ENCODE results near the gene KRTAP4-3.
"Not testable (repeated sequence)": the region's sequence is repeated elsewhere in the genome, so short reads cannot be mapped to it uniquely, and the experiment has no call there.

KRTAP4-3 gene

GRCh38 chr17:41168121-41168520 is at the start of gene KRTAP4-3:
Gene KRTAP4-3, minus strand, starts transcription at chr17:41168221. Its CDS starts 49 bp downstream, at chr17:41168172.
- DNase-seq (ENCODE audit: low spot score): no peak

GRCh38 chr17:41215681-41216080 is 47.7 kb upstream of the KRTAP4-3 start:
- no peak for DNase-seq (ENCODE audit: low spot score)

GRCh38 chr17:41212524-41213169 is 44.6 kb upstream of the KRTAP4-3 start:
- DNase-seq (ENCODE audit: low spot score): no peak

GRCh38 chr17:41211845-41212466 is 43.9 kb upstream of the KRTAP4-3 start:
- DNase-seq (ENCODE audit: low spot score): no peak

- no peak for DNase-seq (ENCODE audit: low spot score)
Measured at GRCh38 chr17:41199421-41200078, 31.5 kb upstream of the KRTAP4-3 start.

GRCh38 chr17:41196068-41196467 is 28.0 kb upstream of the KRTAP4-3 start:
- DNase-seq (ENCODE audit: low spot score): no peak

GRCh38 chr17:41190328-41190727 is 22.3 kb upstream of the KRTAP4-3 start:
- no peak for DNase-seq (ENCODE audit: low spot score)

- DNase-seq (ENCODE audit: low spot score): not testable (repeated sequence)
Measured at GRCh38 chr17:41189837-41190318, 21.9 kb upstream of the KRTAP4-3 start, which contains the start of gene KRTAP9-1. Gene KRTAP9-1, plus strand, starts transcription at chr17:41189887. Its CDS starts 0 bp downstream, at chr17:41189887.

- DNase-seq (ENCODE audit: low spot score): no peak
Measured at GRCh38 chr17:41186872-41187271, 18.9 kb upstream of the KRTAP4-3 start.

- DNase-seq (ENCODE audit: low spot score): no peak
Measured at GRCh38 chr17:41185001-41185400, 17.0 kb upstream of the KRTAP4-3 start.

- DNase-seq (ENCODE audit: low spot score): no peak
Measured at GRCh38 chr17:41184480-41184961, 16.5 kb upstream of the KRTAP4-3 start, which contains the start of gene KRTAP4-1. Gene KRTAP4-1, minus strand, starts transcription at chr17:41184911. Its CDS starts 57 bp downstream, at chr17:41184854.

- DNase-seq (ENCODE audit: low spot score): no peak
Measured at GRCh38 chr17:41178843-41179616, 11.0 kb upstream of the KRTAP4-3 start.

GRCh38 chr17:41178341-41178740 is 10.3 kb upstream of the KRTAP4-3 start:
- no peak for DNase-seq (ENCODE audit: low spot score)

- DNase-seq (ENCODE audit: low spot score): no peak
Measured at GRCh38 chr17:41177727-41178271, 9.8 kb upstream of the KRTAP4-3 start, which contains the start of gene KRTAP4-2. Gene KRTAP4-2, minus strand, starts transcription at chr17:41178221. Its CDS starts 57 bp downstream, at chr17:41178164.

GRCh38 chr17:41176744-41177387 is 8.8 kb upstream of the KRTAP4-3 start:
- DNase-seq (ENCODE audit: low spot score): no peak

GRCh38 chr17:41171886-41172285 is 3.9 kb upstream of the KRTAP4-3 start:
- no peak for DNase-seq (ENCODE audit: low spot score)

GRCh38 chr17:41167561-41167960 is 460 bp downstream of the KRTAP4-3 start:
- DNase-seq (ENCODE audit: low spot score): no peak

- DNase-seq (ENCODE audit: low spot score): no peak
Measured at GRCh38 chr17:41163828-41164227, 4.2 kb downstream of the KRTAP4-3 start.

- no peak for DNase-seq (ENCODE audit: low spot score)
Measured at GRCh38 chr17:41160648-41161047, 7.4 kb downstream of the KRTAP4-3 start, which contains the start of gene KRTAP4-4. Gene KRTAP4-4, minus strand, starts transcription at chr17:41160748. Its CDS starts 57 bp downstream, at chr17:41160691.

GRCh38 chr17:41160190-41160589 is 7.8 kb downstream of the KRTAP4-3 start:
- not testable (repeated sequence) for DNase-seq (ENCODE audit: low spot score)

GRCh38 chr17:41153856-41154255 is 14.2 kb downstream of the KRTAP4-3 start:
- no peak for DNase-seq (ENCODE audit: low spot score)

Data from hepatic stellate cell (primary cell).